Activated CD4-positive, alpha-beta T cell treated with anti-CD3 and anti-CD28 coated beads, Interleukin-2, amount 50 U/mL, for 1 hour (primary cell): ENCODE measurements around the gene SLC39A9.

Experiments
- DNase-seq: peaks from one replicate; pipeline ENCODE4 v3.0.0-alpha.2; 2020

The SLC39A9 gene

GRCh38 chr14:69398053-69398817 is at the start of gene SLC39A9, which contains the start of gene ERH:
SLC39A9 (plus strand) TSS chr14:69398692; CDS start chr14:69399370, 678 bp downstream.
ERH (minus strand) TSS chr14:69398299; CDS start chr14:69398233, 66 bp downstream.
- peak; percentile 93 for DNase-seq

GRCh38 chr14:69349091-69349777 is 49.3 kb upstream of the SLC39A9 start:
- no peak for DNase-seq

- DNase-seq, result no peak
Measured at GRCh38 chr14:69350892-69351291, 47.6 kb upstream of the SLC39A9 start.

DNA sequence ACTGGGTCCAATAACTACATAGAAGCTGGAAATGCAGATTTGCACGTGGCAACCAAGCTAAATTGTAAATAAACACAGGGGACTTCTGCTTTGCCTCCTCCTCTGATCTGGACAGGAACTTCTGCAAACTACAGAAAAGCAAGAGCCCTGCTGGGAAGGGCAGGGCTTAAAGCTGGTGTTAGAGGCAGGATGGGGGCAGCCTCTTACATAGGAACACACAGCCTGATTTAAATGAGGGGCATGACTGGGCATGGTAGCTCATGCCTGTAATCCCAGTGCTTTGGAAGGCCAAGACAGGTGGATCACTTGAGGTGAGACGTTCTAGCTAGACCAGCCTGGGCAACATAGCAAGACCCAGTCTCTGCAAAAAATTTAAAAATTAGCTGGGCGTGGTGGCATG is 47.1 kb upstream of the SLC39A9 start:
- no peak for DNase-seq

DNA sequence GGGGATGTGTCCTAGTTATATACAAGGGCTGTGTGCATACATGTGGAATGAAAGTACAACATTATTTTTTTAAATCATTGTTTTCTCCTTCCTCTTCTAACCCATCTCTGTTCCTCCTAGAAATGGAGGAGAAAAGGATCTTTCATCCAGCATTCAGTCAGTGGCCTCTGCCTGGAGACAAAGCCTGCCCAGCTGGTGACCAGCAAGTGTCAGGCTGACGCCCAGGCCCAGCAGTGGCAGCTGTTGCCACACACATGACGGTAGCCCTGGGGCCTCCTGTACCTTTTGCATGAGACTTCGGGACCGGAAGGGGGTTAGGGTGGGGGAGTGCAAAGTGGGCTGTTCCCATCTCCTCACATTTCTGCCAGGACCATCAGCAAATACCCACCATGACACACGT is 46.6 kb upstream of the SLC39A9 start:
- DNase-seq, result no peak

GRCh38 chr14:69353168-69353567 is 45.3 kb upstream of the SLC39A9 start:
- no peak for DNase-seq

GRCh38 chr14:69354383-69355153 is 43.9 kb upstream of the SLC39A9 start:
- DNase-seq, result peak; percentile 42

- DNase-seq, result no peak
Measured at GRCh38 chr14:69355154-69355597, 43.3 kb upstream of the SLC39A9 start.

DNA sequence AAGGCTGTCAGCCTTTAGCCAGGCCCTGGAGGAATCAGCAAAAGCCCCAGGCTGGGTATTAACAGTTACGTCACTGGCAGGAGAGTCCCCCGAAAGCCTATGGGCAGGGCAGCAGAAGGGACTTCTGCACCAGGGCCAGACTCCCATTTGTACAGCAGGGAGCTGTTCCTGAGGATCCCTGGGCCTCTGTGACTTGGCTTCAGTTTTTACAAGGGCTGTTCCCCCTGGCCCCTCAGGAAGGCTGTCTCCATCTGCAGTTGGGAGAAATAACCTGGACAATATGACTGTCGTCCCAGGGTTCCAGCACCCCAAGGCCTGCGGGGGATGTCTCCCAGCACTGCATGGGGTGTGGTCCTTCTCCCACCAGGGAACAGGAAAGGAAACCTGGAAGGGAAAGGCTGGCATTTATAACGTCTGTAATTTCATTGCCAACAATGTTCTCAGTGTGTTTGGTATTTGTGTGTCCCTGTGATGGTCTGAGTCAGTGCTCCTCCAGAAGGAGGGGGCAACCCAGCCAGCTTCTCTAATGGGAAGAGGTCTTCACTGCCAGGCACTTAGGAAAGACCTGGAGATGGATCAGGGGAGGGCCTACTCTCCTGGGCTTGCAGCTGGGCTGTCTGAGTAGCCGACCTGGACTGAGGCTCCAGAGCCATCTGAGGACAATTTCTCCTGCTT is 42.7 kb upstream of the SLC39A9 start:
- no peak for DNase-seq

GRCh38 chr14:69356903-69357543 is 41.5 kb upstream of the SLC39A9 start:
- DNase-seq, result no peak

DNA sequence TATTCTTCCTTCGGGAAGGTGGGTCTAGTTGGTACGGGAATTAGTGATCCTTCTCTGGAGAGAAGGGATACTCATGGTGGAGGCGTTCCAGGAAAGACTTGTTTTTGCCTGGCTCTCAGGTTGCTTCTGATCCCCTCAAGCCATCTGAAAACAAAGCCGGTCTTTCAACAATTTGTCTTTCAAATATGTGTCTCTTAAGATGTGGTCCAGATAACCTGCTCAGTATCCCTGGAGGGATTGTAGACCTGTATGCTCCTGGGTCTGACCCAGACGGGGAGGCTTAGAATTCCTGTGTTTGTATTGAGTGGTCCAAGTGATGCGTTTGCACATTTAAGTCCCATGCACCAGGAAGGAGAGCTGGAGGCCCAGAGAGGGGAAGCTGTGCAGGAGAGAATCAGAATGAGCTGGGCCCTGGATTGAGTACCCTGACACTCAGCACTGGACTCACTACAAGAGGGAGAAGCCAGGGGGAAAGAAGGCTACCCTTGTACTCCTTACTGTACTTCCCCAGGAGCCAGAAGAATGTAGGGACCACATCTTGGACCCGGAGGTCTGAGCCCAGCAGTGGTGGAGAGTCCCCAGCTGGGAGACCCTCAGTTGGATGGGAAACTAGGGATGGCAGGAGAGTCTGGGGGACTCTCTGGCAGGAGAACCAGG is 40.8 kb upstream of the SLC39A9 start:
- no peak for DNase-seq

- no peak for DNase-seq
Measured at GRCh38 chr14:69358233-69358963, 40.1 kb upstream of the SLC39A9 start.

GRCh38 chr14:69358966-69359365 is 39.5 kb upstream of the SLC39A9 start:
- no peak for DNase-seq

- DNase-seq, result no peak
Measured at GRCh38 chr14:69360438-69361108, 37.9 kb upstream of the SLC39A9 start.

DNA sequence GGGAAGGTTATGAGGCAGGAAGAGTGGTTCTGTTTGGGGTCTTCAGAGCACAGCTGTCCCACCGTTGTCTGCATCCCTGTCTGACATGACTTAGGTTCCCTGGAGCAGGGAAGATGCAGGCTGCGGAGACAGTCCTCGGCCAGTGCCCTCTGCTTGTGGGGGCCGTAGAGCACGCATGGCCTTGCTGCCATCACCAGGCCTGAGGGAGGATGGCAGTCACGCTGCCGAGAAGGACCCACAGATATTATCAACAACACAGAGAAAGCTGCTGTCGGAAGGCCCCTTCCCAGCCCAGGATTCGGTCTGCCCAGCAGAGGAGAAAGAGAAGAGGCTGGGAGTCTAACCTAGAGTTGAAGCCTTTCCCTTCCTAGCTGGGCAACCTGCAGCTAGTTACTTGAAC is 35.4 kb upstream of the SLC39A9 start:
- no peak for DNase-seq

- DNase-seq, result no peak
Measured at GRCh38 chr14:69363964-69364363, 34.5 kb upstream of the SLC39A9 start.

DNA sequence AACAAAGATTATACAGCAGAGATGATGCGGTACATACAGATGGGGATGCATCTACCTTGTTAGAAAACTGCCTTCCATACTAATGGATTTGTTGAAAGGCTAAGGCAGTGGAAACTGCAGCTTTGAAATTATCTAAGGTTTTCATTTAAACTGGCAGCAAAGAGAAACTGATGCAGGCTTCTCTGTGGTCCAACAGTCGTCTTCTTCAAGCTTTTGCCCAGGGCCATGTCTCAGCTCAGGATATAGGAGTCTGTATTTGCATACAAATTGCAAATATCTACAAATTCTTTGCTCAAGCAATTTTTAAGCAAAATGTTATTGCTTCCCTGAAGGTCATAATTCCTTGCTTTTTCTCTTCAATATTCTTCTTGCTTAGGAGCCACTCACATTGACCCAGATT is 34.1 kb upstream of the SLC39A9 start:
- DNase-seq, result no peak

DNA sequence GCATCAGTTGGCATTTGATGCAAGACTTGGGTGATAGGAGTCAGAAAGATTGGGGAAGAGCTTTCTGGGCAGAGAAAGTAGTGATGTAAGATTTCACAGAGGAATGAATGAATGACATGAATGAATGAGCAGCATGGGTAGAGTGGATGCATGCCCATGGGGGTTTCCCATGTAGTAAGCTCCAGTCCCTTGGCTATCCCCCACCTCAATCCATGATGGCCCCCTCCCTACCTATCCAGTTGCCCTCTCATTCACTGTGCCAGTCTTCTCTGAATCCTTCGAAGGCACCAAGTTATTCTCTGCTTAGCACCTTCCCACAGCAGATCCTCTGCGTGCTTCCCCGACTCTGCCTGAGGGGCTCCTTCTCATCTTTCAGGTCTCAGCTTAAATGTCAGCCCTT is 32.4 kb upstream of the SLC39A9 start:
- DNase-seq, result no peak

DNA sequence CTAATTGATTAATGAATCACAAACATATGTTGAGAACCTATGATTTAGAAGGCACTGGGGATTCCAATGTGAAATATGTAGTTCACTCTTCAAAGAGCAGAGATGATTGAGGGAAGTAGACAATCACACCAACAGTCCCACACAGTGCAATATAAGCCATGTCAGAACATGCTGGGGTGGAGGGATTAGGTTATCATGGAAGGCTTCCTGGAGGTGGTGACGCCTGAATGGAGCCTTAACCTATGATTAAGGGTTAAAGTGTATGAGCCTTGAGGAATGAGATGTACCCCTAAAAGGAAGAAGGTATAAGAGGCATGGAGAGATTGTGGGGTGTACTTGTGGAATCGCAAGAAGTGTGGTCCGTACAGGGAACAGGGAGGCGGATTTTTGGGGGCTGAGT is 31.7 kb upstream of the SLC39A9 start:
- no peak for DNase-seq

DNA sequence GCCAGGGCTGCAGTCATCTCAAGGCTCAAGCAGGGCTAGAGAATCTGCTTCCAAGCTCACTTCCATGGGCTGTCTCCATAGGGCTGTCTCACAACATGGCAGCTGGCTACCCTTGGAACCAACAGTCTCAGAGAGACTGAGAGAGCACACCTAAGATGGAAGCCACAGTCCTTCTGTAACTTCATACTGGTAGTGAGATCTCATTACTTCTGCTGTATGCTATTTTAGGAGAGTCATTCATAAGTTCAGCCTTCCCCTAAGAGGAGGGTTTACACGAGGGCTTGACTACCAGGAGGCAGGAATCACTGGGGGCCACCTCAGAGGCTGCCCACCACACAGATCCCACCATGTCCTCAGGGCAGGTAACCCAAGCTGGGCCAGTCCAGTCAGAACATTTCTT is 30.1 kb upstream of the SLC39A9 start:
- no peak for DNase-seq

GRCh38 chr14:69370061-69370460 is 28.4 kb upstream of the SLC39A9 start:
- DNase-seq, result no peak
